HG02571 (cell line): ENCODE results near the gene MYL5.
A peak's percentile ranks its signal among the peaks of the same experiment; 100 is the strongest.
"Not testable (repeated sequence)": the region's sequence is repeated elsewhere in the genome, so short reads cannot be mapped to it uniquely, and the experiment has no call there.

ENCODE experiments used
- ATAC-seq: cut with Tn5 transposase; IDR thresholded peaks from one replicate; pipeline ENCODE4 v1.9.1; 2021; ENCODE audit warnings: mild to moderate bottlenecking, moderate library complexity; ENCODE audit not compliant: unreplicated experiment

The MYL5 gene

GRCh38 chr4:674172-675035, at the start of gene MYL5, which contains the start of gene ATP5ME:
MYL5 (plus strand) TSS chr4:674542; CDS start chr4:678027, 3,485 bp downstream.
ATP5ME (minus strand) TSS chr4:674276; CDS start chr4:674247, 29 bp downstream.
- peak; percentile 65 for ATAC-seq

GRCh38 chr4:624705-625590, 49.4 kb upstream of the MYL5 start, which contains the start of gene PDE6B:
PDE6B (plus strand) TSS chr4:625573; CDS start chr4:625627, 54 bp downstream.
- no peak for ATAC-seq

- no peak for ATAC-seq
Observed at GRCh38 chr4:625631-626161, 48.6 kb upstream of the MYL5 start.

- no peak for ATAC-seq
Observed at GRCh38 chr4:626201-627091, 47.9 kb upstream of the MYL5 start.

GRCh38 chr4:627347-628125, 46.8 kb upstream of the MYL5 start:
- no peak for ATAC-seq

- ATAC-seq, result no peak
Observed at GRCh38 chr4:628311-628741, 46.0 kb upstream of the MYL5 start.

- no peak for ATAC-seq
Observed at GRCh38 chr4:628821-629635, 45.3 kb upstream of the MYL5 start.

- no peak for ATAC-seq
Observed at GRCh38 chr4:629636-629914, 44.8 kb upstream of the MYL5 start.

GRCh38 chr4:629915-630641, 44.3 kb upstream of the MYL5 start:
- ATAC-seq, result no peak

GRCh38 chr4:630656-631055, 43.7 kb upstream of the MYL5 start:
- ATAC-seq, result no peak

- no peak for ATAC-seq
Observed at GRCh38 chr4:632196-632790, 42.0 kb upstream of the MYL5 start.

GRCh38 chr4:632926-633325, 41.4 kb upstream of the MYL5 start:
- no peak for ATAC-seq

- no peak for ATAC-seq
Observed at GRCh38 chr4:633406-633805, 40.9 kb upstream of the MYL5 start.

- no peak for ATAC-seq
Observed at GRCh38 chr4:633976-634598, 40.3 kb upstream of the MYL5 start.

- no peak for ATAC-seq
Observed at GRCh38 chr4:634599-634985, 39.8 kb upstream of the MYL5 start.

- not testable (repeated sequence) for ATAC-seq
Observed at GRCh38 chr4:635066-635835, 39.1 kb upstream of the MYL5 start.
